ENCODE results near the gene ELAVL4. TPM values are rescaled to one million over a fixed set of nuclear protein-coding genes. Genes with fewer than 3 reads are reported as not detected.

The ELAVL4 gene
- polyA plus RNA-seq, 1 donor from 2014 or later = 105 TPM

DNA sequence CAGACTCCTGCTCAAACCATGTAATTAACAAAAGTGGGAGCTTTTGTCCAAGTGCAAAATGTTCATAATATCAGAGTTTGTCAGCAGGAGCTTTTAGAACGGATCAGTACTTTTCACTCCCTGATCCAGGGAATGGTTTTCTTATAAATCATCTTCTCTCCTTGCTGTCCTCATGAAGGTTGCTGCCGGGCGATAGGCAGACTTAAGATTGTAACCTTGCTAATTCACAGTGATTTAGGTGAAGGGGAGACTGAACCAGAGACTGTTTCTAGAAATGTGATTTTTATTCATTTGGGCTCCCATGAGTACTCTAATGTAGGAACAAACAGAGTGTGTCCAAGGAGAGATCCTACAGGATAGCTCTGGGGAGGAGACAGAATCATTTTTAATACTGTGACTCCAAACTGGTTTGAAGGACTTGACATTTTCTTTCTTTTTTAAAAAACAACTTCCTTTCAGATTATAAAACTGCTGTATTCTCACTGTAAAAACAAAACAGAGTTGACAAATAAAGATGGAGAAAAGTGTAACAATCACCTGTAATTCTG is 23.7 kb downstream of the ELAVL4 start:
- no peak overlapping the region for H3K4me2 ChIP-seq (ENCODE audit: low read length)
- no peaks in the 10 kb centered on the region for H3K9me2 ChIP-seq (ENCODE audit: insufficient read depth, low read length)
- no peak overlapping the region for H3K9ac ChIP-seq (ENCODE audit: low read length)
- no peaks in the 10 kb centered on the region for H3K27me3 ChIP-seq (ENCODE audit: insufficient read depth, low read depth, low read length)
- H3K4me3 ChIP-seq (ENCODE audit: low read length) = no peak overlapping the region
- H3K36me3 ChIP-seq (ENCODE audit: insufficient read depth, low read length) = no peaks in the 10 kb centered on the region
- no peaks in the 10 kb centered on the region for H3K9me3 ChIP-seq (ENCODE audit: low read length)
- no peak overlapping the region for H2AFZ ChIP-seq (ENCODE audit: low read depth, low read length)
- no peaks in the 10 kb centered on the region for H4K20me1 ChIP-seq (ENCODE audit: insufficient read depth)
- no peak for TF ChIP-seq RAD21 (conservative IDR thresholded peaks at IDR 0.05)
- TF ChIP-seq, protein P1, sequence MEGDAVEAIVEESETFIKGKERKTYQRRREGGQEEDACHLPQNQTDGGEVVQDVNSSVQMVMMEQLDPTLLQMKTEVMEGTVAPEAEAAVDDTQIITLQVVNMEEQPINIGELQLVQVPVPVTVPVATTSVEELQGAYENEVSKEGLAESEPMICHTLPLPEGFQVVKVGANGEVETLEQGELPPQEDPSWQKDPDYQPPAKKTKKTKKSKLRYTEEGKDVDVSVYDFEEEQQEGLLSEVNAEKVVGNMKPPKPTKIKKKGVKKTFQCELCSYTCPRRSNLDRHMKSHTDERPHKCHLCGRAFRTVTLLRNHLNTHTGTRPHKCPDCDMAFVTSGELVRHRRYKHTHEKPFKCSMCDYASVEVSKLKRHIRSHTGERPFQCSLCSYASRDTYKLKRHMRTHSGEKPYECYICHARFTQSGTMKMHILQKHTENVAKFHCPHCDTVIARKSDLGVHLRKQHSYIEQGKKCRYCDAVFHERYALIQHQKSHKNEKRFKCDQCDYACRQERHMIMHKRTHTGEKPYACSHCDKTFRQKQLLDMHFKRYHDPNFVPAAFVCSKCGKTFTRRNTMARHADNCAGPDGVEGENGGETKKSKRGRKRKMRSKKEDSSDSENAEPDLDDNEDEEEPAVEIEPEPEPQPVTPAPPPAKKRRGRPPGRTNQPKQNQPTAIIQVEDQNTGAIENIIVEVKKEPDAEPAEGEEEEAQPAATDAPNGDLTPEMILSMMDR (IDR thresholded peaks at IDR 0.05; ENCODE audit: poor library complexity, severe bottlenecking) = no peak
- TF ChIP-seq, protein P2, sequence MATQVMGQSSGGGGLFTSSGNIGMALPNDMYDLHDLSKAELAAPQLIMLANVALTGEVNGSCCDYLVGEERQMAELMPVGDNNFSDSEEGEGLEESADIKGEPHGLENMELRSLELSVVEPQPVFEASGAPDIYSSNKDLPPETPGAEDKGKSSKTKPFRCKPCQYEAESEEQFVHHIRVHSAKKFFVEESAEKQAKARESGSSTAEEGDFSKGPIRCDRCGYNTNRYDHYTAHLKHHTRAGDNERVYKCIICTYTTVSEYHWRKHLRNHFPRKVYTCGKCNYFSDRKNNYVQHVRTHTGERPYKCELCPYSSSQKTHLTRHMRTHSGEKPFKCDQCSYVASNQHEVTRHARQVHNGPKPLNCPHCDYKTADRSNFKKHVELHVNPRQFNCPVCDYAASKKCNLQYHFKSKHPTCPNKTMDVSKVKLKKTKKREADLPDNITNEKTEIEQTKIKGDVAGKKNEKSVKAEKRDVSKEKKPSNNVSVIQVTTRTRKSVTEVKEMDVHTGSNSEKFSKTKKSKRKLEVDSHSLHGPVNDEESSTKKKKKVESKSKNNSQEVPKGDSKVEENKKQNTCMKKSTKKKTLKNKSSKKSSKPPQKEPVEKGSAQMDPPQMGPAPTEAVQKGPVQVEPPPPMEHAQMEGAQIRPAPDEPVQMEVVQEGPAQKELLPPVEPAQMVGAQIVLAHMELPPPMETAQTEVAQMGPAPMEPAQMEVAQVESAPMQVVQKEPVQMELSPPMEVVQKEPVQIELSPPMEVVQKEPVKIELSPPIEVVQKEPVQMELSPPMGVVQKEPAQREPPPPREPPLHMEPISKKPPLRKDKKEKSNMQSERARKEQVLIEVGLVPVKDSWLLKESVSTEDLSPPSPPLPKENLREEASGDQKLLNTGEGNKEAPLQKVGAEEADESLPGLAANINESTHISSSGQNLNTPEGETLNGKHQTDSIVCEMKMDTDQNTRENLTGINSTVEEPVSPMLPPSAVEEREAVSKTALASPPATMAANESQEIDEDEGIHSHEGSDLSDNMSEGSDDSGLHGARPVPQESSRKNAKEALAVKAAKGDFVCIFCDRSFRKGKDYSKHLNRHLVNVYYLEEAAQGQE (IDR thresholded peaks at IDR 0.05; ENCODE audit: borderline replicate concordance) = no peak
- no peak overlapping the region for H3K27ac ChIP-seq (ENCODE audit: low read length)
- peaks cover 3% of the 10 kb centered on the region for H3K79me2 ChIP-seq (replicated peaks; ENCODE audit: insufficient read depth, low read length)
- no peaks in the 10 kb centered on the region for H3F3A ChIP-seq (ENCODE audit: insufficient read depth, low read length, poor library complexity, severe bottlenecking)

DNA sequence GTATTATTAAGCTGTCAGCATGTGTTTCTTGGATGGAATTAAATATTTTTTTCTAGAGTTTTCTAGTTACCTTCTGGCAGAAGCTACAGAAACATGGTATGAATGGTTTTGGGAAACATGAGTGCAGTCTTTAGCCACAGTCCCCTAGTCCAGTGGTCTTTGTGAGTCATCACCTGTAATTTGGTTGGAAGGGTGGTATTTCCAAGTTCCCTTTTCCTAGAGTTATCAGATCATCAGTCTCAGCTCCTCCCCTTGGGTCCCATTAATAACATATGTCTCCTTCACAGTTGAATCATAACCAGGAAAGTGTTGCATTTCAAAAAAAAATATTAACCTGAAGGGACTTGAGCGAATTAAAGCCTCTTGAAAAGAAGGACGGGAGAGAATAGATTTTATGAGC is 27.0 kb downstream of the ELAVL4 start:
- H4K20me1 ChIP-seq (ENCODE audit: insufficient read depth) = no peaks in the 10 kb centered on the region
- no peaks in the 10 kb centered on the region for H3K9me2 ChIP-seq (ENCODE audit: insufficient read depth, low read length)
- H3K9me3 ChIP-seq (ENCODE audit: low read length) = no peaks in the 10 kb centered on the region
- no peaks in the 10 kb centered on the region for H3K36me3 ChIP-seq (ENCODE audit: insufficient read depth, low read length)
- H3K27me3 ChIP-seq (ENCODE audit: insufficient read depth, low read depth, low read length) = no peaks in the 10 kb centered on the region
- no peak overlapping the region for H2AFZ ChIP-seq (ENCODE audit: low read depth, low read length)
- H3K79me2 ChIP-seq (replicated peaks; ENCODE audit: insufficient read depth, low read length) = peaks cover 3% of the 10 kb centered on the region
- no peak overlapping the region for H3K27ac ChIP-seq (ENCODE audit: low read length)
- H3F3A ChIP-seq (ENCODE audit: insufficient read depth, low read length, poor library complexity, severe bottlenecking) = no peaks in the 10 kb centered on the region
- no peak overlapping the region for H3K4me2 ChIP-seq (ENCODE audit: low read length)
- TF ChIP-seq EZH2 (IDR thresholded peaks at IDR 0.05; ENCODE audit: borderline replicate concordance, insufficient read depth, low read length, poor library complexity, severe bottlenecking) (no peak), POLR2AphosphoS5 (IDR thresholded peaks at IDR 0.05) (no peak), RAD21 (conservative IDR thresholded peaks at IDR 0.05) (no peak), SMC3 (conservative IDR thresholded peaks at IDR 0.05; ENCODE audit: poor library complexity) (no peak), MXI1 (conservative IDR thresholded peaks at IDR 0.05; ENCODE audit: poor library complexity, severe bottlenecking) (no peak), TAF1 (IDR thresholded peaks at IDR 0.05; ENCODE audit: low read depth) (no peak), EP300 (conservative IDR thresholded peaks at IDR 0.05; ENCODE audit: poor library complexity, severe bottlenecking) (no peak)
- TF ChIP-seq, protein P1 (IDR thresholded peaks at IDR 0.05; ENCODE audit: poor library complexity, severe bottlenecking) = no peak
- TF ChIP-seq, protein P2 (IDR thresholded peaks at IDR 0.05; ENCODE audit: borderline replicate concordance) = no peak
- H3K9ac ChIP-seq (ENCODE audit: low read length) = no peak overlapping the region
- no peak overlapping the region for H3K4me3 ChIP-seq (ENCODE audit: low read length)
